Neuron (in vitro differentiated cells): ENCODE data around the gene KLHDC7B.
"Not testable (repeated sequence)": the region's sequence is repeated elsewhere in the genome, so short reads cannot be mapped to it uniquely, and the experiment has no call there.

Source experiments
- H2AFZ ChIP-seq: one replicate; pipeline ENCODE4 v1.6.1; 2013; ENCODE audit warnings: low read depth, mild to moderate bottlenecking, inconsistent platforms, low read length, moderate library complexity
- H3K27me3 ChIP-seq: one replicate; pipeline ENCODE4 v1.6.1; 2013; ENCODE audit warnings: low read length; ENCODE audit not compliant: insufficient read depth
- H3K36me3 ChIP-seq: one replicate; pipeline ENCODE4 v1.6.1; 2013; ENCODE audit warnings: low read length; ENCODE audit not compliant: insufficient read depth
- H3K4me1 ChIP-seq: one replicate; pipeline ENCODE4 v1.6.1; 2013; ENCODE audit warnings: low read length; ENCODE audit not compliant: insufficient read depth
- H3K4me3 ChIP-seq: 2 replicates; pipeline ENCODE4 v1.5.1; 2013; ENCODE audit warnings: mild to moderate bottlenecking, low read length, moderate library complexity
- H3K9me3 ChIP-seq: one replicate; pipeline ENCODE4 v1.6.1; 2013; ENCODE audit warnings: low read length

KLHDC7B gene

GRCh38 chr22:50507421-50507990 lies 38.2 kb upstream of the KLHDC7B start, which contains the start of gene LMF2:
Gene LMF2, minus strand, starts transcription at chr22:50507702. Its CDS starts 27 bp downstream, at chr22:50507675.
- Histone ChIP-seq H3K9me3 (no peaks in the 10 kb centered on the region), H3K4me3 (peak within 1 kb of the TSS; percentile 98), H3K4me1 (peaks cover 21% of the 10 kb centered on the region), H3K27me3 (no peaks in the 10 kb centered on the region), H2AFZ (peak within 1 kb of the TSS; percentile 6), H3K36me3 (peaks cover 38% of the 10 kb centered on the region)

- H3K4me1 ChIP-seq: peaks cover 21% of the 10 kb centered on the region
- no peaks in the 10 kb centered on the region for H3K27me3 ChIP-seq
- H3K4me3 ChIP-seq: peak within 1 kb of the TSS; percentile 98
- H3K36me3 ChIP-seq: peaks cover 36% of the 10 kb centered on the region
- no peaks in the 10 kb centered on the region for H3K9me3 ChIP-seq
- H2AFZ ChIP-seq: peak within 1 kb of the TSS; percentile 6
These were observed 37.5 kb upstream of the KLHDC7B start, which contains the start of gene NCAPH2 for GRCh38 chr22:50507991-50508884. Gene NCAPH2, plus strand, starts transcription at chr22:50508224. Its CDS starts 114 bp downstream, at chr22:50508338.

- H3K4me3 ChIP-seq: peak overlapping the region; percentile 74
- no peaks in the 10 kb centered on the region for H3K27me3 ChIP-seq
- H3K4me1 ChIP-seq: peaks cover 21% of the 10 kb centered on the region
- no peaks in the 10 kb centered on the region for H3K9me3 ChIP-seq
- no peak overlapping the region for H2AFZ ChIP-seq
- H3K36me3 ChIP-seq: peaks cover 34% of the 10 kb centered on the region
These were observed 36.8 kb upstream of the KLHDC7B start for GRCh38 chr22:50508897-50509296.

- Histone ChIP-seq H3K4me3 (no peak overlapping the region), H2AFZ (no peak overlapping the region), H3K36me3 (peaks cover 44% of the 10 kb centered on the region), H3K9me3 (no peaks in the 10 kb centered on the region), H3K27me3 (no peaks in the 10 kb centered on the region), H3K4me1 (peaks cover 13% of the 10 kb centered on the region)
These were observed 32.5 kb upstream of the KLHDC7B start for GRCh38 chr22:50513175-50513574.

- Histone ChIP-seq H3K4me3 (no peak overlapping the region), H3K9me3 (no peaks in the 10 kb centered on the region), H2AFZ (no peak overlapping the region), H3K36me3 (peaks cover 57% of the 10 kb centered on the region), H3K27me3 (no peaks in the 10 kb centered on the region), H3K4me1 (no peaks in the 10 kb centered on the region)
These were observed 29.6 kb upstream of the KLHDC7B start for GRCh38 chr22:50516068-50516467.

- Histone ChIP-seq H3K27me3 (no peaks in the 10 kb centered on the region), H3K4me1 (no peaks in the 10 kb centered on the region), H3K4me3 (no peak overlapping the region), H3K36me3 (peaks cover 64% of the 10 kb centered on the region), H3K9me3 (no peaks in the 10 kb centered on the region), H2AFZ (no peak overlapping the region)
These were observed 28.8 kb upstream of the KLHDC7B start for GRCh38 chr22:50516891-50517290.

GRCh38 chr22:50517495-50518260 lies 28.0 kb upstream of the KLHDC7B start:
- Histone ChIP-seq H3K27me3 (no peaks in the 10 kb centered on the region), H2AFZ (no peak overlapping the region), H3K36me3 (peaks cover 67% of the 10 kb centered on the region), H3K4me1 (no peaks in the 10 kb centered on the region), H3K4me3 (no peak overlapping the region), H3K9me3 (no peaks in the 10 kb centered on the region)

GRCh38 chr22:50518606-50519005 lies 27.1 kb upstream of the KLHDC7B start:
- Histone ChIP-seq H3K36me3 (peaks cover 71% of the 10 kb centered on the region), H3K9me3 (no peaks in the 10 kb centered on the region), H3K4me1 (no peaks in the 10 kb centered on the region), H3K27me3 (no peaks in the 10 kb centered on the region), H2AFZ (no peak overlapping the region), H3K4me3 (no peak overlapping the region)

- peaks cover under 1% of the 10 kb centered on the region for H3K4me1 ChIP-seq
- H3K27me3 ChIP-seq: no peaks in the 10 kb centered on the region
- no peak overlapping the region for H3K4me3 ChIP-seq
- H3K9me3 ChIP-seq: no peaks in the 10 kb centered on the region
- peaks cover 75% of the 10 kb centered on the region for H3K36me3 ChIP-seq
- no peak overlapping the region for H2AFZ ChIP-seq
These were observed 26.5 kb upstream of the KLHDC7B start for GRCh38 chr22:50519151-50519550.

GRCh38 chr22:50520184-50520583 lies 25.5 kb upstream of the KLHDC7B start:
- H3K27me3 ChIP-seq, H2AFZ ChIP-seq, H3K4me3 ChIP-seq, H3K9me3 ChIP-seq: not testable (repeated sequence)
- Histone ChIP-seq H3K4me1 (peaks cover 11% of the 10 kb centered on the region), H3K36me3 (peaks cover 68% of the 10 kb centered on the region)

- peaks cover 68% of the 10 kb centered on the region for H3K36me3 ChIP-seq
These were observed 24.8 kb upstream of the KLHDC7B start for GRCh38 chr22:50520826-50521453.

GRCh38 chr22:50521710-50522109 lies 24.0 kb upstream of the KLHDC7B start:
- H3K36me3 ChIP-seq: peaks cover 61% of the 10 kb centered on the region
- H3K9me3 ChIP-seq: no peaks in the 10 kb centered on the region
- peaks cover 15% of the 10 kb centered on the region for H3K4me1 ChIP-seq
- no peaks in the 10 kb centered on the region for H3K27me3 ChIP-seq
- H2AFZ ChIP-seq: no peak overlapping the region
- H3K4me3 ChIP-seq: no peak overlapping the region

More at GRCh38 chr22:50520826-50521453, 24.8 kb upstream of the KLHDC7B start:
- H3K9me3 ChIP-seq: no peaks in the 10 kb centered on the region
- H3K27me3 ChIP-seq: no peaks in the 10 kb centered on the region
- H2AFZ ChIP-seq: no peak overlapping the region
- H3K4me1 ChIP-seq: peaks cover 12% of the 10 kb centered on the region
- no peak overlapping the region for H3K4me3 ChIP-seq
